ENCODE measurements around the gene ESPNL.

GRCh38 chr2:238119756-238120462 is 19.8 kb downstream of the ESPNL start:
- TF ChIP-seq CTCF (IDR thresholded peaks at IDR 0.05; ENCODE audit: low read depth, low read length, missing input control) (no peak), REST (IDR thresholded peaks at IDR 0.05) (no peak), TAF1 (conservative IDR thresholded peaks at IDR 0.05) (no peak), JUND (IDR thresholded peaks at IDR 0.05) (no peak)
